Renal cortex interstitium (tissue), 11 donors: Measurements from ENCODE around the gene PARD6G. TPM values are rescaled to one million over a fixed set of nuclear protein-coding genes. Genes with fewer than 3 reads are reported as not detected.
"Not testable (repeated sequence)": the region's sequence is repeated elsewhere in the genome, so short reads cannot be mapped to it uniquely, and the experiment has no call there.

Source experiments
- DNase-seq, 11 donors: peaks; one replicate each; pipeline ENCODE4 v3.0.0-alpha.2; 2013; ENCODE audit warnings: low read depth in 9 of 11, low spot score in 4 of 11; ENCODE audit errors: extremely low read depth in 1 of 11
- polyA plus RNA-seq, 3 donors: library from polyadenylated mRNA; unstranded; fragments of 120-200 nt; gene quantifications; one replicate each; pipeline ENCODE4 v1.2.1, GENCODE V29; 2013; ENCODE audit not compliant: insufficient read length in 3 of 3

PARD6G gene
- polyA plus RNA-seq, 3 donors = 29.4 to 33.8 (median 31.6) TPM

DNA sequence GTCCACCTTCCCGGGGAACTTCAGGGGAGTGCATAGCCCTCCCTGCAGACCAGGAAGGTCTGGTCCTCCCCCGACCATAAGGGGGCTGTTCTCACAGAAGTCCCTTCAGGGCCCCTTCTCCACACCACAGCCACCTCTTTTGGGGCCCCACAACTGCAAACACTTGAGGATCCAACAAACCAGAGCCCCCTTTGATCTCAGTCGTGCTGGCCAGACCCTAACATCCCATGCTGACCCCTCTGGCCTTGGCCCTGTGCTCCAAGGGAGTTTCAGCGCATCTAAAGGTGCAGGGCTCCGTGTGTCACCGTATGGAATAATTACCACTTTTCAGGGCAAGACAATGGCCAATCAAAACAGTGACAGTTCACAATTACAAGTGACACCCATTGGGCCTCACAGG is 80.6 kb downstream of the PARD6G start:
- DNase-seq = no peak

DNA sequence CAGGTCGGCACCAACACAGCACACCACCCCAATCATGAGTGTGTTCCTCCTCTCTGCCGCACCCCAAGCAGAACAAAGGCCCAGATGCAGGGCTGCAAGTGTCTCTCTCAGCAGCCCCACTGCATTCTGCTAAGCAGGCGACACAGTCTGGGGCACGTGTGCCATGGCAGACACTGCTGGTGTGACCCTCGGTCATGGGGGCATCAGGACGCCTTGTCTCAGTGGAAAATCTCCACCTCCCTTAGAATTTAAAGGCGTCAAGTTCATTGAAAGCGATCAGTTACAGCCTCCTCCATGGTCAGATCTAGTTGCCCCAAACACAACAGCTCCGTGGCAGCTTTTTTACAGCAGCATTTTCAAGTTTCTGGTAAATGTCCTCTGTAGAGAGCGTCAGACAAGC is 81.1 kb downstream of the PARD6G start:
- DNase-seq = no peak

DNA sequence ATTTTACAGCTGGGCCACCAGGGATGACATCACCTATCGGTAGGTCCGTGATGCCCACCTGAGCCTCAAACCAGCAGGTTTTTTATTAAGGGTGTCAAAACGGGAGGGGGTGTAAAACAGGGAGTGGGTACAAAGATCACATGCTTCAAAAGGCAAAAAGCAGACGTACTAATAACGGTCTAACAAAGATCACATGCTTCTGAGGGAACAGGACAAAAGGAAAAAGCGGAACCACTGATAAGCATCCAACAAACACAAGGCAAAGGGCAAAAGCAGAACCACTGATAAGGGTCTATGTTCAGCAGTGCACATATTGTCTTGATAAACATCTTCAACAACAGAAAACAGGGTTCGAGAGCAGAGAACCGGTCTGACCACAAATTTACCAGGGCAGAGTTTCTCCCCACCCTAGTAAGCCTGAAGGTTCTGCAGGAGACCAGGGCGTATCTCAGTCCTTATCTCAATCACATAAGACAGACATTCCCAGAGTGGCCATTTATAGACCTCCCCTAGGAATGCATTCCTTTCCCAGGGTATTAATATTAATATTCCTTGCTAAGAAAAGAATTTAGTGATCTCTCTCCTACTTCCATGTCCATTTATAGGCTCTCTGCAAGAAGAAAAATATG is 82.5 kb downstream of the PARD6G start:
- not testable (repeated sequence) for DNase-seq

- no peak for DNase-seq
These were observed 84.1 kb downstream of the PARD6G start for GRCh38 chr18:80163183-80163582.

GRCh38 chr18:80161781-80162417 is 85.4 kb downstream of the PARD6G start:
- no peak for DNase-seq

DNA sequence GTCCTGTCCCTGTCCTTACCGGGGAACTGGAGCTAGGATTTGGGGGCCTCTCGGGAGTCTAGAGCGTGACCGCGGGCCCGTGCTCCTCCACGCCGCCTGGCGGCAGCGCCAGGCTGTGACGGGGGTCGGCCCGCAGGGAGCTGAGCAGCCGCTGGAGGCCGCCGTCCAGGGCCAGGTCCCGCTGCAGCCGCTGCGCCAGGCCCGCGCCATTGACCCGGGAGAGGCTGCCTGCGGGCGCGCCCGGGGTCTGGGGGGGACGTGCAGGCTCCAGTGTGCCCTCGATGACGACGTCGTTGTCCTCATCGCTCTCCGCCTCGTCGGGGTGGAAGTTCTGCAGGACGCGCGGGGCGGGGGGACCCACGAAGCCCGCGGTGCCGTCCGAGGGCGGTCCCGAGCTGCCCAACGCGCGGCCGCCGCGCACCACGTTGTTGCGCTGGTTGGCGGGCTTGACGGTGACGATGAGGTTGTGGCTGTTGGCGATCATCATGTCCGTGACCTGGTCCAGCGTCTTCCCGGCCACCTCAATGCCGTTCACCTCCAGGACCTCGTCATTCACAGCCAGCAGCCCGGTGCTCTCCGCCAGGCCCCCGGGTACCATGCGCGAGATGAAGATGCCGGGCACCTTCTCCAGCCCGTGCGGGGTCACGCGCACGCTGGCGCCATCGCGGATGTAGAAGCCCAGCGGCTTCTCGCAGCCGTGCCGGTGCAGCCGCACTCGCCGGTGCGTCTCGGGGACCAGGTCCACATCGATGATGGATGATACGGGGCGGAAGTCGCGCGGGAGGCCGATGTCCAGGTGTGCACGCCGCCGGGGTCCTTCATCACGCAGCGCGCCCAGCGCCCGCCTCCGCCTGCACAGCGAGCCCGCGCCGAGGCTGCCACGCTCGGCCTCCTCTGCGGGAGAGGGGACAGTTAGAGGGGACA is 87.3 kb downstream of the PARD6G start:
- DNase-seq = peak in 2 of 11 donors; percentile 37 to 51

DNA sequence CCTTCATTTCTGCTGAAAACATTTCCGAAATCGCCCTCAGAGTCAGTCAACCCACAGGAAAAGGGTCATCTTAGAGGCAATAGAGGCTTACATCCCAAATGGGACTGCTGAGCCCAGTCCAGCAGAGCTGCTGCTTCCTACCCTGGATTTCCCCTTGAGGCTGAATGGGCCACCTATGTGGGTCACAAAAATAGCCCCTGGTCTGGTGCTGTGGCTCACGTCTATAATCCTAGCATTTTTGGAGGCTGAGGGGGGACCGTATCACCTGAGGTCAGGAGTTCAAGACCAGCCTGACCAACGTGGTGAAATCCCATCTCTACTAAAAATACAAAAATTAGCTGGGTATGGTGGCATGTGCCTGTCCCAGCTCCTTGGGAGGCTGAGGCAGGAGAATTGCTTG is 88.9 kb downstream of the PARD6G start:
- no peak for DNase-seq

DNA sequence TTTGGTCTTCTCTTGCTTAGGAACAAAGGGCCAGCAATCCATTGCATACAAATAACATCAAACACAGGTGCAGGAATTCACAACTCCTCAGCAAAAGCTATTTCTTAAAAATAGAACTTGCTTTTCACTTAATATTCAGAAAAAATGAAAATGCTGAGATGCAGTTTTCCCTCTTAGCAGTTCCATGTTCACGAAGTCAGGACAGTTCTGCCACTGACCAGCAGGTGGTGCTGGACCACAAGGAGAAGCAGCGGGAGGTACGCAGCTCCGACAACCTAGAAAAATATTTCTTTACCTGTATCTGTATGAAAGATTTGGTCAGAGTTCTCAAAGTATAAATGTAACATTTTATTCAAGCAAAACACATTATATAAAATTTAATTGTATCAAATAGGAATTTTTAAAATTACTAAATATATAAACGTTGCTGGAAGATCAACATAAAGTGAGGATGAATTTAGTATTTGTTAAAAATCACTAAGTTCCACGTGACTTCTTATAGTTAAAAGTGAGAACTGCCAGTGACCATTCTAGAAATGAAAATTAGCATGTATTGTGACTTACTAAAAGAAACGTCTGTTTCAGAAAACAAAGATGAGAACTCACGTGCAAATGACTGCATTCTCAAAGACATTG is 89.5 kb downstream of the PARD6G start:
- DNase-seq = peak in 9 of 11 donors; percentile 40 to 77 (median 64)

GRCh38 chr18:80154293-80154692 is 93.0 kb downstream of the PARD6G start:
- DNase-seq = no peak

DNA sequence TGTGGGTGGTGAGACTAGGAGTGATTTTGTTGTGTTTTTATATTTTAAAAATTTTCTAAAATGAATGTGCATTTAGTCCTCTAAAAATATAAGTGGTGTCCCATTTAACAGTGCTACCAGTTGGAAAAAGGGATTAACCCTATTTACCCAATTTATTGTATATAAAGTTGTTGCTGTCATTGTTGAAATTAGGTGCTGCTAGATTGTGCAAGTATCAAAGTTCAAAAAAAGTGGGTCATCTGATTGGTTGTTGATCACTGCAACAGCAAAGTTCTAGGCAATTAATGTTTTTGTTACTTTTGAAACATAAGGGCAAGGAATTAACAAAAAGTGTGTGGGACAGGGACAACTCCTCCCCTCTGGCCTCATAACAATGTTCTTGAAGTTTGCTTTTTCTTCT is 97.6 kb downstream of the PARD6G start:
- no peak for DNase-seq

DNA sequence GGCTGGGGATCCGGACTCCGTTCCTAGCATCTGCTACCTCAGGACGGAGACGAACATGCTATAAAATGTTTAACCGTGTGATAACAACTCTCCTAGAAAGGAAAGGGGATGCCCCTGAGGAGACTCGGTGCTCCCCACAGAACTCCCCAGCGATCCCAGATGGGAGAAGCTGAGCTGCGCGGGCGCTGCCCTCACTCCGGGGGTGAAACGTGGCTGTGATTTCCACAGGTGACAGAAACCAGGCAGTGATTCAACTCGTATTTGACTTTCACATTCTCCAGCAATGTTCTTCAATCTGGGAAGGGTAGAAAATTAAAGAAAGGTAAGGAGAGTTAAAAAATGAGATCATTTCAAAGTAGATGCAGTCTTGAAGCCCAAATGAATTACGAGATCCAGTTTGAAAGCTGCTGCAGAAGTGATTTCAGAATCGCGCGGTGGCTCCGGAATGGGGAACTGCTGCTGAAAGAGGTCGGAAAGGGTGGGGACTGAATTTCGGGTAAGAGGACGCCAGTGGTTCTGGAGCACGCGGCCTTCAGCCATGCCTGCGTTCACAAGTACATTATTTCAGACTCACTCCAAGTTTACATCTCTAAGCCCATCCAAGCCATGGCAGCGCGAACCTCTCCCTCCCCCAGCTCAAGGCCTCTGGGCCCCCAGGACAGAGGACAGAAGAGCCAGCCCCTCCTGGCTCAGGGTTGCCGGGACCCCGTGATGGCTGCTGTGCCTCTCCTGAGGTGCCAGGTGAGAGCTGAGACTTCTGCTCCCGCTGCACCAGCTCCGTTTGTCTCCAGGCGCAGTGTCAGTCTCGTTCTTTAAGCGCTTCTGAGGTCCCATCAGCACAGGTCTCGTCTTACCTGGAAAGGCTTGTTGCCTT is 98.8 kb downstream of the PARD6G start:
- no peak for DNase-seq

- DNase-seq = peak; percentile 44 to 88 (median 80)
These were observed 99.6 kb downstream of the PARD6G start for GRCh38 chr18:80147418-80148325.

DNA sequence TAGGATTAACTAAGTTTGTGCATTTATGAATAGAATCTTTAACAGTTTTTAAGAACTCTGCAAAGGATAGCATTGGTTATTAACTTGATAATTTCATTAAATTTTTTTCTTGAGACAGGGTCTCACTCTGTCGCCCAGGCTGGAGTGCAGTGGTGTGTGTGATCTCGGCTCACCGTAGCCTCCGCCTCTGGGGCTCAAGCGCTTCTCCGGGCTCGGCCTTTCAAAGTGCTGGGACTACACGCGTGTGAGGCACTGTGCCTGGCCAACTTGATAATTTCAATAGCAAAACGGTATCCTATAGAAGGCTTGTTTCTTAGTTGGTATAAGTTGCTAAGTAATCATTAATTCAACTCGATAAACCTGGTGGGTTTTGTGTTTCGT is 100.3 kb downstream of the PARD6G start:
- no peak for DNase-seq

DNA sequence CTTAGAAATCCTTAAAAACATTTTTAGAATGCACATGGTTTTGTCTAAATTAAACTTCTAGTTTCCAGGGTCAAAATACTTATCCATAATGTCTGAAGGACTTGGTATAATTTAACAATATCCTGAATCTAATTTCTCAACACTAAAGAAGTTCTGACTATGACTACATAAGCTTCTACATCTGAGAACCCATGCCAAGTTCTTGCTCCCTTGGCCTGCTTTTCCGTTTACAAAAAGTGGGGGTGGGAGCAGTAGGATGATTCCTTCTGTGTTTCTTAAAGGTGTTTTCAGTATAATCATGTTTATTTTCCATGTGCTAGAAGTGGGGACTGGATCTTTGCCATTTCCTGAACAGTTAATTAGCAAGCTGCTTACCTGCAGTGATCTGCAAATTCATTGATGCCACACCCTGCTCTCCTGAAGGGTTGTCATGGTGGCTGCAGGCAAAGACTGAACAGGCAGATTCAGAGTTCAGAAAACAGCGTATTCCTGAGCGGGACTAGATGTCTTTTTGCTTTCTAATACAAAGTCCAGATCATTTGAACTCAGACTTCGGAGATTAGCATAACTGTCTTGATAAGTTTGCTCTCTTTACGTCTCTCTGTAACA is 102.0 kb downstream of the PARD6G start:
- no peak for DNase-seq

DNA sequence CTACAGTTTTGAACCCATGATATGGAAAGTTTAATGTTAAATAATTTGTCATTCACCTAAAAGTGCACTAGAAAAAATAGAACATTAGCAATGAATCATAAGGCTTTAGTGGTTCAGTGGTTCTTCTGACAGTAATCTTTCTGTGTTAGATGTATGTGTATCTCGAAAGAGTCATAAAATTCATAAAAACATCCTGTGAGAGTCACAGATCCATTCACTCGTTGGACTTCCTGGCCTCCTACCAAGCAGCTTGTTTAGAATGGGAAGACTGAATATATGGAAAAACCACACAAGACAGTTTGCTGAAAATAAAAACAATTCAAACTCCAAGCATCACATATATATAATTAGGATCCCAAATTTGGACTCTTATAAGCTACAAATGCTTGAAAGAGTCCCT is 103.4 kb downstream of the PARD6G start:
- no peak for DNase-seq

GRCh38 chr18:80140455-80140985 is 106.8 kb downstream of the PARD6G start:
- DNase-seq = no peak

DNA sequence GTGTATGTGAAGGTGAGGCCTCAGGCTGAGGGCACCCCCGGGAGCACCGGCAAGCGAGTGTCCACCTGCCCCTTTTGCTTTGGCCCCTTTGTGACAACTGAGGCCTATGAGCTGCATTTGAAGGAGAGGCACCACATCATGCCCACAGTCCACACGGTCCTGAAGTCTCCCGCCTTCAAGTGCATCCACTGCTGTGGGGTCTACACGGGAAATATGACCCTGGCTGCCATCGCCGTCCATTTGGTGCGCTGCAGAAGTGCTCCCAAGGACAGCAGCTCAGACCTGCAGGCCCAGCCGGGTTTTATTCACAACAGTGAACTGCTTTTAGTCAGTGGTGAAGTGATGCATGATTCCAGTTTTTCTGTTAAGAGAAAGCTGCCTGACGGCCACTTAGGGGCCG is 109.3 kb downstream of the PARD6G start:
- DNase-seq = no peak
